Dendritic cell treated with granulocyte-macrophage colony-stimulating factor and Interleukin-4, amounts not matched to agents 40 ng/mL and 50 ng/mL, for 4 days (primary cell): ENCODE measurements around the gene ELAPOR1.
"Not testable (repeated sequence)": the region's sequence is repeated elsewhere in the genome, so short reads cannot be mapped to it uniquely, and the experiment has no call there.

ENCODE experiments used
- H3K27ac Mint-ChIP-seq: one replicate; pipeline ENCODE4 v1.8.0; 2022; ENCODE audit warnings: mild to moderate bottlenecking, mixed read lengths
- H3K27me3 Mint-ChIP-seq: one replicate; pipeline ENCODE4 v1.8.0; 2022; ENCODE audit warnings: mild to moderate bottlenecking, mixed read lengths
- H3K36me3 Mint-ChIP-seq: one replicate; pipeline ENCODE4 v1.8.0; 2022; ENCODE audit warnings: low read depth, mixed read lengths
- H3K4me1 Mint-ChIP-seq: one replicate; pipeline ENCODE4 v1.8.0; 2022; ENCODE audit warnings: low read depth, mixed read lengths
- H3K4me3 Mint-ChIP-seq: one replicate; pipeline ENCODE4 v1.8.0; 2022; ENCODE audit warnings: mild to moderate bottlenecking, moderate library complexity, mixed read lengths
- H3K9me3 Mint-ChIP-seq: one replicate; pipeline ENCODE4 v1.8.0; 2022; ENCODE audit warnings: mixed read lengths
- intact Hi-C: fragments of 100-400 bp; cut with micrococcal nuclease; formaldehyde crosslinking; loops from one replicate; pipeline ENCODE4 v1.15.0; 2022

The ELAPOR1 gene

DNA sequence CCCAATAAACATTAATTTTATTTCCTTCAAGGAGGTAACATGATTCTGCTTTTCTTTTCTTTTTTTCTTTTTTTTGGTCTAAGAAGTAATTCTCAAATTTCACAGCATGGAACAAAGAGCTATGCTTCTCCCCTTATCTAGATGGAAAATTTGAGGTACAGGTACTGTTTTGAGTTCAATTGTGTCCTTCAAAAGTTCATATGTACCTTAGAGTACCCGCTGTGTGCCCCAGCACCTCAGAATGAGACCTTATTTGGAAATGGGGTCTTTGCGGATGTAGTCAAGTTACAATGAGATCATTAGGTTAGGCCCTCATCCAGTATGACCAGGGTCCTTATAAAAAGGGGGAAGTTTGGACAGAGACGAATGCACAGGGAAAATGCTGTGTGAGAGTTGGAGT is 22.0 kb downstream of the ELAPOR1 start:
- no peaks in the 10 kb centered on the region for H3K36me3 Mint-ChIP-seq
- no peak overlapping the region for H3K27ac Mint-ChIP-seq
- no peaks in the 10 kb centered on the region for H3K27me3 Mint-ChIP-seq

DNA sequence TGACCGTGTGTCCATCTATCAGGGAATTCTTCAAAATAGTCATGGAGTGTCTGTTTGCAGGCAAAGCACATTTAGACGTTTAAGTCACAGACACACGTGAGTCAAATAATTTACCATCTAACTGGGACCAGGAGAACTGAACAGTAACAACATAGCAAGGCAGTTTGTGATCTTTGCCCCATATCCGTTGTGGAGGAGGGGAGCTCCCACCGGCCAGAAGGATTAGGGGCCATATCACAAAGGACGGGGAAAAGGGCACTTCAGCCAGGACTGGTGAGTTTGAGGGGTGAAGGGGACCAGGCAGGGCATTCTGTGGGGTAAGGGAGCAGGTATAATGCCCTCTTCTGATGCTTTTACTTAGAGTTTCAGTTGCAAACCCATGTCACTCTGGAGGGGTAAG is 22.9 kb downstream of the ELAPOR1 start:
- intact Hi-C loops, result no loop called here
- Mint-ChIP-seq H3K36me3 (no peaks in the 10 kb centered on the region), H3K27me3 (no peaks in the 10 kb centered on the region), H3K27ac (no peak overlapping the region), H3K9me3 (no peaks in the 10 kb centered on the region), H3K4me1 (peaks cover 31% of the 10 kb centered on the region), H3K4me3 (no peak overlapping the region)

More for the DNA sequence above, 22.0 kb downstream of the ELAPOR1 start:
- Mint-ChIP-seq H3K4me3 (no peak overlapping the region), H3K9me3 (no peaks in the 10 kb centered on the region), H3K4me1 (peaks cover 34% of the 10 kb centered on the region)
- intact Hi-C loops, result no loop called here

GRCh38 chr1:109137958-109138357 is 24.0 kb downstream of the ELAPOR1 start:
- Mint-ChIP-seq H3K27me3 (no peaks in the 10 kb centered on the region), H3K4me3 (no peak overlapping the region), H3K36me3 (no peaks in the 10 kb centered on the region), H3K4me1 (peaks cover 23% of the 10 kb centered on the region), H3K27ac (no peak overlapping the region), H3K9me3 (no peaks in the 10 kb centered on the region)
- intact Hi-C loops, result no loop called here

DNA sequence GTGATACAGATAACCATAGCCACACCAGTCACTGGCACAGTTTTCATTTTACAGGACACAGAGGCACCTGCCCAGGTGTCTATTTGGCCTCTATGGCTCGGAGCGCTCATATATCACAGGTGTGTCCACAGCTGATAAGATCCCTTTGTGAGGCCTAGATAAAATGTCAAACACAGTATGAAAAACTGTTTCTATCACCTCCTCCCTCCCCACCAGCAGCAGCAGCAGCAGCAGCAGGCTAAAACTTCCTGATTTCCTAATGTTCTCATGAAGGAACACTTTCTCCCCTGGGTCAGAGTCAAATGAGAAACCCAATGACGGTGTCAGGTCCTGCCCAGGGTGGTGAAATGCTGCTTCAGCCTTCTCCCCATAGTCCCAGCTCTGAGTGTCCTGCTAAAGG is 24.4 kb downstream of the ELAPOR1 start:
- Mint-ChIP-seq H3K4me1 (peaks cover 19% of the 10 kb centered on the region), H3K9me3 (no peaks in the 10 kb centered on the region), H3K27me3 (no peaks in the 10 kb centered on the region), H3K36me3 (no peaks in the 10 kb centered on the region), H3K4me3 (no peak overlapping the region), H3K27ac (no peak overlapping the region)
- intact Hi-C loops, result no loop called here

- Mint-ChIP-seq H3K4me1 (peaks cover 6% of the 10 kb centered on the region), H3K27ac (no peak overlapping the region), H3K4me3 (no peak overlapping the region), H3K9me3 (no peaks in the 10 kb centered on the region), H3K36me3 (no peaks in the 10 kb centered on the region), H3K27me3 (no peaks in the 10 kb centered on the region)
- intact Hi-C loops, result no loop called here
Measured at GRCh38 chr1:109140392-109140791, 26.5 kb downstream of the ELAPOR1 start.

- no peaks in the 10 kb centered on the region for H3K36me3 Mint-ChIP-seq
- intact Hi-C loops, result no loop called here
- peaks cover 6% of the 10 kb centered on the region for H3K4me1 Mint-ChIP-seq
- H3K9me3 Mint-ChIP-seq, result no peaks in the 10 kb centered on the region
- H3K27ac Mint-ChIP-seq, result no peak overlapping the region
- peaks cover 4% of the 10 kb centered on the region for H3K27me3 Mint-ChIP-seq
- H3K4me3 Mint-ChIP-seq, result no peak overlapping the region
Measured at GRCh38 chr1:109142260-109142659, 28.3 kb downstream of the ELAPOR1 start.

- intact Hi-C loops, H3K27me3 Mint-ChIP-seq, H3K27ac Mint-ChIP-seq, H3K9me3 Mint-ChIP-seq, H3K4me1 Mint-ChIP-seq, H3K4me3 Mint-ChIP-seq, H3K36me3 Mint-ChIP-seq: not testable (repeated sequence)
Measured at GRCh38 chr1:109142725-109143124, 28.8 kb downstream of the ELAPOR1 start.

- Mint-ChIP-seq H3K27ac (no peak overlapping the region), H3K4me3 (no peak overlapping the region), H3K4me1 (peaks cover 8% of the 10 kb centered on the region), H3K27me3 (peaks cover 5% of the 10 kb centered on the region), H3K36me3 (no peaks in the 10 kb centered on the region), H3K9me3 (no peaks in the 10 kb centered on the region)
- intact Hi-C loops, result no loop called here
Measured at GRCh38 chr1:109148987-109149561, 35.2 kb downstream of the ELAPOR1 start.

- Mint-ChIP-seq H3K4me3 (no peak overlapping the region), H3K4me1 (peaks cover 8% of the 10 kb centered on the region)
Measured at GRCh38 chr1:109149874-109150601, 36.1 kb downstream of the ELAPOR1 start.

GRCh38 chr1:109151146-109151990 is 37.5 kb downstream of the ELAPOR1 start:
- H3K9me3 Mint-ChIP-seq, result no peaks in the 10 kb centered on the region
- H3K36me3 Mint-ChIP-seq, result no peaks in the 10 kb centered on the region
- peak overlapping the region; percentile 5 for H3K27ac Mint-ChIP-seq
- intact Hi-C loops, result no loop called here
- H3K27me3 Mint-ChIP-seq, result peaks cover 4% of the 10 kb centered on the region
- H3K4me1 Mint-ChIP-seq, result peaks cover 8% of the 10 kb centered on the region
- no peak overlapping the region for H3K4me3 Mint-ChIP-seq

More at GRCh38 chr1:109149874-109150601, 36.1 kb downstream of the ELAPOR1 start:
- no peak overlapping the region for H3K27ac Mint-ChIP-seq
- intact Hi-C loops, result no loop called here
- H3K9me3 Mint-ChIP-seq, result no peaks in the 10 kb centered on the region
- H3K36me3 Mint-ChIP-seq, result no peaks in the 10 kb centered on the region
- H3K27me3 Mint-ChIP-seq, result peaks cover 5% of the 10 kb centered on the region

DNA sequence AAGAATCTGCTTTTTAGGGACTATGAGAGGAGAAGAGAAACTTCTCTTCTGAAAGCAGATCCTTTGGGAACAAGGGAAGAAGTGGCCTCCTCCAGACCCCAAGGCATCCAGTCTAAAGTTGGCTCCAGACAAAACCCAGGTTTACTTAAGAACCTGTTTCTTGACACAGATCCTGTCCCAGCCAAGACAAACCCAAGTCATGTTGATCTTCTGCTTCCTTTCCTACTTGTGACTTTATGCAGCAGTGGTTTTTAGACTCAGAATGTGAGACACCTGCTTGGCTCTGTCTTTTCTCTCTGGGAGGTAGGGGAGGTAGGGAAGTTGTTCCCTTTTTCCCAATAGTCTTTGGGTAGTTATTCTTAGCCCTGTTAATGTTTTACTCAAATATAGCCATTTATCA is 38.3 kb downstream of the ELAPOR1 start:
- intact Hi-C loops, result no loop called here
- Mint-ChIP-seq H3K36me3 (no peaks in the 10 kb centered on the region), H3K27me3 (peaks cover 2% of the 10 kb centered on the region), H3K27ac (no peak overlapping the region), H3K9me3 (no peaks in the 10 kb centered on the region), H3K4me3 (no peak overlapping the region), H3K4me1 (peaks cover 8% of the 10 kb centered on the region)

- H3K36me3 Mint-ChIP-seq, result no peaks in the 10 kb centered on the region
- H3K4me3 Mint-ChIP-seq, result no peak overlapping the region
- H3K27ac Mint-ChIP-seq, result no peak overlapping the region
- H3K9me3 Mint-ChIP-seq, result no peaks in the 10 kb centered on the region
- intact Hi-C loops, result no loop called here
- H3K4me1 Mint-ChIP-seq, result peaks cover 7% of the 10 kb centered on the region
- peaks cover 2% of the 10 kb centered on the region for H3K27me3 Mint-ChIP-seq
Measured at GRCh38 chr1:109156916-109157385, 43.0 kb downstream of the ELAPOR1 start.

DNA sequence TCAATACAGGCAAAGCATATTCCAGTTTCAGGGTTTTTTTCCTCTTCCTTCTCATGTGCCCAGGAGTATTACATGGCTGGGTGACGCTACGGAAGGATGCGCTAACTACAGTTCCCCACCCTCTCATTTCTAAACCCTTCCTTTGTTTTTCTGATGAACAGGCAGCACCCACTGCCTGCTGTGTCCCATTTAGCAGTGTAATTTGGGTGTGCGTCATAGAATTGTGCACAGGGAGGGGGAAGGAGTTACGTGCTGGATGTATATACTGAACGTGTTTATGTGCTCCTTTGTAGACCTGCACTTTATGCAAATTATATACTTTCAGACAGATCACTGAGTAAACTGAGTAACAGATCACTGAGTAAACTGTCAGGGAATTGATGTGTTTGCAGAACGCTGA is 44.5 kb downstream of the ELAPOR1 start:
- no peak overlapping the region for H3K27ac Mint-ChIP-seq
- H3K9me3 Mint-ChIP-seq, result no peaks in the 10 kb centered on the region
- H3K27me3 Mint-ChIP-seq, result no peaks in the 10 kb centered on the region
- peaks cover 22% of the 10 kb centered on the region for H3K4me1 Mint-ChIP-seq
- intact Hi-C loops, result no loop called here
- no peaks in the 10 kb centered on the region for H3K36me3 Mint-ChIP-seq
- no peak overlapping the region for H3K4me3 Mint-ChIP-seq

- H3K27ac Mint-ChIP-seq, result no peak overlapping the region
- intact Hi-C loops, result no loop called here
- peaks cover 31% of the 10 kb centered on the region for H3K4me1 Mint-ChIP-seq
- no peaks in the 10 kb centered on the region for H3K36me3 Mint-ChIP-seq
- H3K4me3 Mint-ChIP-seq, result no peak overlapping the region
- H3K27me3 Mint-ChIP-seq, result no peaks in the 10 kb centered on the region
- no peaks in the 10 kb centered on the region for H3K9me3 Mint-ChIP-seq
Measured at GRCh38 chr1:109159326-109159725, 45.4 kb downstream of the ELAPOR1 start.
